ACC112 (cell line): Measurements from ENCODE around the gene POT1.

Source experiments
- H2AFZ ChIP-seq: fragments of 200-600 bp; sonication (generic); one replicate; pipeline ENCODE4 v1.6.0; 2017; ENCODE audit warnings: antibody characterized with exemption, low read length; ENCODE audit not compliant: unreplicated experiment
- H3K27ac ChIP-seq: fragments of 200-600 bp; sonication (generic); 2 replicates; pipeline ENCODE4 v1.5.1; 2014; ENCODE audit warnings: low read depth, mild to moderate bottlenecking, antibody characterized with exemption, low read length, moderate library complexity
- H3K27me3 ChIP-seq: fragments of 200-600 bp; sonication (generic); 2 replicates; pipeline ENCODE4 v1.6.1; 2014; ENCODE audit warnings: mild to moderate bottlenecking, antibody characterized with exemption, low read length, moderate library complexity, mixed read lengths; ENCODE audit not compliant: insufficient read depth
- H3K36me3 ChIP-seq: fragments of 200-600 bp; sonication (generic); 2 replicates; pipeline ENCODE4 v1.6.1; 2016; ENCODE audit warnings: mild to moderate bottlenecking, antibody characterized with exemption, low read length, moderate library complexity, mixed read lengths; ENCODE audit not compliant: insufficient read depth
- H3K4me1 ChIP-seq: fragments of 200-600 bp; sonication (generic); one replicate; pipeline ENCODE4 v1.6.1; 2016; ENCODE audit warnings: low read length, mixed read lengths; ENCODE audit not compliant: insufficient read depth, unreplicated experiment, control insufficient read depth
- H3K4me3 ChIP-seq: fragments of 200-600 bp; sonication (generic); 2 replicates; pipeline ENCODE4 v1.5.1; 2014; ENCODE audit warnings: mild to moderate bottlenecking, low read depth, low read length
- H3K79me2 ChIP-seq: fragments of 200-600 bp; sonication (generic); one replicate; pipeline ENCODE4 v1.6.0; 2016; ENCODE audit warnings: low read length; ENCODE audit not compliant: control insufficient read depth, unreplicated experiment, insufficient read depth

POT1 gene

GRCh38 chr7:124940306-124940705, 10.7 kb upstream of the POT1 start:
- Histone ChIP-seq H2AFZ (no peak overlapping the region), H3K79me2 (no peaks in the 10 kb centered on the region), H3K4me3 (no peak overlapping the region), H3K4me1 (no peaks in the 10 kb centered on the region), H3K27ac (no peak overlapping the region), H3K36me3 (no peaks in the 10 kb centered on the region), H3K27me3 (no peaks in the 10 kb centered on the region)

- Histone ChIP-seq H3K4me1 (no peaks in the 10 kb centered on the region), H3K27me3 (no peaks in the 10 kb centered on the region)
Observed at GRCh38 chr7:124938128-124938527, 8.5 kb upstream of the POT1 start.

GRCh38 chr7:124937076-124937475, 7.5 kb upstream of the POT1 start:
- H3K4me3 ChIP-seq: no peak overlapping the region
- H3K79me2 ChIP-seq: no peaks in the 10 kb centered on the region
- H3K27me3 ChIP-seq: no peaks in the 10 kb centered on the region
- no peak overlapping the region for H3K27ac ChIP-seq
- no peaks in the 10 kb centered on the region for H3K4me1 ChIP-seq
- no peaks in the 10 kb centered on the region for H3K36me3 ChIP-seq
- no peak overlapping the region for H2AFZ ChIP-seq

More at GRCh38 chr7:124938128-124938527, 8.5 kb upstream of the POT1 start:
- no peaks in the 10 kb centered on the region for H3K36me3 ChIP-seq
- H2AFZ ChIP-seq: no peak overlapping the region
- H3K27ac ChIP-seq: no peak overlapping the region
- no peak overlapping the region for H3K4me3 ChIP-seq
- no peaks in the 10 kb centered on the region for H3K79me2 ChIP-seq

GRCh38 chr7:124934841-124935240, 5.2 kb upstream of the POT1 start:
- H3K27ac ChIP-seq: no peak overlapping the region
- H3K36me3 ChIP-seq: no peaks in the 10 kb centered on the region
- no peak overlapping the region for H3K4me3 ChIP-seq
- H2AFZ ChIP-seq: no peak overlapping the region
- H3K27me3 ChIP-seq: no peaks in the 10 kb centered on the region
- no peaks in the 10 kb centered on the region for H3K4me1 ChIP-seq
- no peaks in the 10 kb centered on the region for H3K79me2 ChIP-seq

- Histone ChIP-seq H3K4me3 (no peak overlapping the region), H3K27me3 (no peaks in the 10 kb centered on the region), H3K27ac (no peak overlapping the region), H3K4me1 (peaks cover 13% of the 10 kb centered on the region), H3K36me3 (peaks cover 10% of the 10 kb centered on the region), H2AFZ (no peak overlapping the region), H3K79me2 (peaks cover 33% of the 10 kb centered on the region)
Observed at GRCh38 chr7:124930655-124931597, 1.3 kb upstream of the POT1 start.

GRCh38 chr7:124930173-124930623, 573 bp upstream of the POT1 start:
- H3K4me1 ChIP-seq: peaks cover 14% of the 10 kb centered on the region
- peaks cover 39% of the 10 kb centered on the region for H3K79me2 ChIP-seq
- no peaks in the 10 kb centered on the region for H3K27me3 ChIP-seq
- H3K36me3 ChIP-seq: peaks cover 11% of the 10 kb centered on the region
- H2AFZ ChIP-seq: peak overlapping the region; percentile 77
- peak overlapping the region; percentile 78 for H3K27ac ChIP-seq
- peak overlapping the region; percentile 90 for H3K4me3 ChIP-seq

- H3K36me3 ChIP-seq: peaks cover 11% of the 10 kb centered on the region
- no peaks in the 10 kb centered on the region for H3K27me3 ChIP-seq
- H3K4me1 ChIP-seq: peaks cover 29% of the 10 kb centered on the region
- peaks cover 88% of the 10 kb centered on the region for H3K79me2 ChIP-seq
- no peak overlapping the region for H3K27ac ChIP-seq
- H3K4me3 ChIP-seq: no peak overlapping the region
- H2AFZ ChIP-seq: no peak overlapping the region
Observed at GRCh38 chr7:124924906-124925305, 4.7 kb downstream of the POT1 start.

GRCh38 chr7:124922200-124922599, 7.4 kb downstream of the POT1 start:
- H3K79me2 ChIP-seq: peaks cover 92% of the 10 kb centered on the region
- H3K4me3 ChIP-seq: no peak overlapping the region
- H3K27ac ChIP-seq: no peak overlapping the region
- H3K4me1 ChIP-seq: peaks cover 19% of the 10 kb centered on the region
- H2AFZ ChIP-seq: no peak overlapping the region
- peaks cover 7% of the 10 kb centered on the region; the same call in 1 of the 2 replicates for H3K36me3 ChIP-seq
- no peaks in the 10 kb centered on the region for H3K27me3 ChIP-seq

- Histone ChIP-seq H2AFZ (no peak overlapping the region), H3K27ac (no peak overlapping the region), H3K79me2 (peaks cover 78% of the 10 kb centered on the region), H3K36me3 (no peaks in the 10 kb centered on the region), H3K4me1 (peaks cover 15% of the 10 kb centered on the region), H3K27me3 (no peaks in the 10 kb centered on the region), H3K4me3 (no peak overlapping the region)
Observed at GRCh38 chr7:124919841-124920240, 9.8 kb downstream of the POT1 start.

- Histone ChIP-seq H3K79me2 (peaks cover 67% of the 10 kb centered on the region), H3K27ac (no peak overlapping the region), H2AFZ (no peak overlapping the region), H3K27me3 (no peaks in the 10 kb centered on the region), H3K36me3 (no peaks in the 10 kb centered on the region; the same call in 1 of the 2 replicates), H3K4me1 (peaks cover 15% of the 10 kb centered on the region), H3K4me3 (no peak overlapping the region)
Observed at GRCh38 chr7:124918662-124919061, 11.0 kb downstream of the POT1 start.

GRCh38 chr7:124915242-124915641, 14.4 kb downstream of the POT1 start:
- H3K27me3 ChIP-seq: no peaks in the 10 kb centered on the region
- peaks cover 37% of the 10 kb centered on the region for H3K79me2 ChIP-seq
- no peak overlapping the region for H3K27ac ChIP-seq
- no peaks in the 10 kb centered on the region; the same call in 1 of the 2 replicates for H3K36me3 ChIP-seq
- H2AFZ ChIP-seq: no peak overlapping the region
- no peaks in the 10 kb centered on the region for H3K4me1 ChIP-seq
- no peak overlapping the region for H3K4me3 ChIP-seq
